Adipocyte (in vitro differentiated cells): Measurements from ENCODE around the gene CACNB2.
"Not testable (repeated sequence)": the region's sequence is repeated elsewhere in the genome, so short reads cannot be mapped to it uniquely, and the experiment has no call there.

Experiments used
- DNase-seq: peaks from one replicate; pipeline ENCODE4 v3.0.0-alpha.2; 2015; ENCODE audit warnings: low read depth
- H3K27me3 ChIP-seq: replicated peaks from 2 replicates; pipeline ENCODE4 v1.7.0; 2013; ENCODE audit warnings: mild to moderate bottlenecking, low read length, moderate library complexity; ENCODE audit not compliant: control insufficient read depth, insufficient read depth
- H3K36me3 ChIP-seq: 2 replicates; pipeline ENCODE4 v1.7.0; 2013; ENCODE audit warnings: low read length, mild to moderate bottlenecking, moderate library complexity; ENCODE audit not compliant: control insufficient read depth, insufficient read depth, severe bottlenecking
- H3K4me1 ChIP-seq: 2 replicates; pipeline ENCODE4 v1.7.0; 2013; ENCODE audit warnings: mild to moderate bottlenecking, low read length, moderate library complexity; ENCODE audit not compliant: control insufficient read depth, insufficient read depth
- H3K4me3 ChIP-seq: 2 replicates; pipeline ENCODE4 v1.7.0; 2013; ENCODE audit warnings: mild to moderate bottlenecking, low read length, moderate library complexity
- H3K9ac ChIP-seq: 2 replicates; pipeline ENCODE4 v1.7.0; 2013; ENCODE audit warnings: mild to moderate bottlenecking, low read length, moderate library complexity
- H3K9me3 ChIP-seq: 2 replicates; pipeline ENCODE4 v1.7.0; 2013; ENCODE audit warnings: mild to moderate bottlenecking, low read length, moderate library complexity; ENCODE audit not compliant: control insufficient read depth

CACNB2 gene

GRCh38 chr10:18145652-18146051 lies 5.4 kb downstream of the CACNB2 start:
- Histone ChIP-seq H3K9me3 (no peaks in the 10 kb centered on the region), H3K9ac (peak overlapping the region; percentile 7), H3K27me3 (no peaks in the 10 kb centered on the region), H3K36me3 (no peaks in the 10 kb centered on the region), H3K4me1 (peaks cover 15% of the 10 kb centered on the region), H3K4me3 (no peak overlapping the region)
- DNase-seq = peak; percentile 83

DNA sequence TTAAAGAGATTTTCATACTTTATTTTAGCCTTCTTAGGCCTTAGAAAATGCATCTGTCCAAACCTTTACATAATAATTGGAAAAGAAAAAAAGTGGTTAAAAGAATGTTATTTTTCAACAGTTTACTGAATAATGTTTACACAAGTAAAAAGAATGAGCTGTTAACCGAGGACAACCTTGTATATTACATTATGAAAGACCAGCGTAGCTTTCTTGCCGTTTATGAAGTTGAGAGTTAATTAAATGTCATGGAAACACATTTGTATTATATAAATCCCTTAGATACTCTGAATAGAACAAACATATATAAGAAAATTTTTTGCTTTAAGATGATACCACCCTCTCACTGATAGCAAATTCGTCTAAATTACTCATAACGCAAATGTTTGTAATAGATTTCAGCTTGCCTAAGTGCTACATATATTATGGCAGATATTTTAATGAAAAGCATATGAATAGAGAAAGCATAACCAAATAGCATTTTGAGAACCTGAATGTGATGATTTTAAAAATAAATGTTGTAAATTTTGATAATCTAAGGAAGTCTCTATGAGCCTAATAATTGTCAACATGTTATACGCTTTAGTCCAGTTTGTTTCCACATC lies 9.1 kb downstream of the CACNB2 start:
- Histone ChIP-seq H3K9me3 (no peaks in the 10 kb centered on the region), H3K27me3 (no peaks in the 10 kb centered on the region), H3K4me1 (peaks cover 15% of the 10 kb centered on the region), H3K36me3 (peaks cover 14% of the 10 kb centered on the region), H3K9ac (no peak overlapping the region), H3K4me3 (no peak overlapping the region)
- DNase-seq = no peak

DNA sequence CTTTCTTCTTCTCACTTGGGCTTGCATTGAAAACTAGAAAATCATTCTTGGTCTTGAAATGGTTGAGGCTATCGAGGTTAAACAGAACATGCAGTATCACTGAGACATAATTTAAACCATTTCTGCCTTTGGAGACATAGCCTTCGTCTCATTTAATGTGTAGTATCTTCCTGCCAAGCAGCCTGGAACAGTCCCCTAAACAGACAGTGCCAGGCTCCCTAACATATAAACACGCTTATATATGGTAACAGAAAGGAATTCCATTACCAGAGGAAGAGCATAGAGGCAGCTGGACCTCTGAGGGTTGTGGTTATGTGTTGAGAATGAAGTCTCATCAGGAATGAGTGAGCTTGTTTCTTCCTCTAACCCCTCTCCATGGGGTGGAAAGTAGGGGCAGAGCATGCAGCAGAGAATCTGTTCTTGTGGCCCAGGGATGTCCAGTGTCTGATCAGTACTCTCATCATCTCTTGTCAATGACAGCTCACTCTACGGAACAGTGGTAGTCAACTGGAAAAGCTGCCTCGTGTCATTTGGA lies 11.2 kb downstream of the CACNB2 start:
- no peaks in the 10 kb centered on the region for H3K27me3 ChIP-seq
- no peaks in the 10 kb centered on the region for H3K4me1 ChIP-seq
- H3K9me3 ChIP-seq = peaks cover 4% of the 10 kb centered on the region
- no peak overlapping the region for H3K9ac ChIP-seq
- no peak for DNase-seq
- H3K36me3 ChIP-seq = peaks cover 27% of the 10 kb centered on the region
- H3K4me3 ChIP-seq = no peak overlapping the region

DNA sequence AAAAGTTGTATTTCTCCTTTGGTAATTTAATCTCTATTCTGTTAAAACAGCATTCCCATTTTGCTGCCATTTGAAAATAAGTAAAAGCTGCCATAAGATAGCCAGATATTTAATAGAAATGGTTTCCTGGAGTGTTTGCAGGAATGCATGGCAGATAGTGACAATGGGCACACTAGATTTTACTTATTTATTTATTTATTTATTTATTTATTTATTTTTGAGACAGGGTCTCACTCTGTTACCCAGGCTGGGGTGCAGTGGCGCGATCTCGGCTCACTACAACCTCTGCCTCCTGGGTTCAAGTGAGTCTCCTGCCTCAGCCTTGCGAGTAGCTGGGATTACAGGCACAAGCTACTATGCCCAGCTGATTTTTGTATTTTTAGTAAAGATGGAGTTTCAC lies 13.2 kb downstream of the CACNB2 start:
- H3K4me1 ChIP-seq = peaks cover 15% of the 10 kb centered on the region

GRCh38 chr10:18155321-18155720 lies 15.1 kb downstream of the CACNB2 start:
- H3K9me3 ChIP-seq = peaks cover 4% of the 10 kb centered on the region
- peaks cover 32% of the 10 kb centered on the region for H3K4me1 ChIP-seq
- H3K27me3 ChIP-seq = no peaks in the 10 kb centered on the region
- H3K36me3 ChIP-seq = peaks cover 27% of the 10 kb centered on the region
- no peak overlapping the region for H3K4me3 ChIP-seq
- H3K9ac ChIP-seq = no peak overlapping the region
- DNase-seq = no peak

More for the DNA sequence above, 13.2 kb downstream of the CACNB2 start:
- H3K36me3 ChIP-seq = peaks cover 27% of the 10 kb centered on the region
- H3K27me3 ChIP-seq, H3K4me3 ChIP-seq, H3K9ac ChIP-seq, DNase-seq, H3K9me3 ChIP-seq: not testable (repeated sequence)

GRCh38 chr10:18156797-18157196 lies 16.6 kb downstream of the CACNB2 start:
- not testable (repeated sequence) for H3K27me3 ChIP-seq, DNase-seq, H3K9me3 ChIP-seq, H3K4me3 ChIP-seq
- peaks cover 20% of the 10 kb centered on the region for H3K36me3 ChIP-seq
- peaks cover 40% of the 10 kb centered on the region for H3K4me1 ChIP-seq
- peak overlapping the region; percentile 79 for H3K9ac ChIP-seq

- DNase-seq = peak; percentile 70
- H3K4me3 ChIP-seq = peak overlapping the region; percentile 49
- H3K27me3 ChIP-seq = no peaks in the 10 kb centered on the region
- H3K4me1 ChIP-seq = peaks cover 40% of the 10 kb centered on the region
- H3K9ac ChIP-seq = peak overlapping the region; percentile 79
- peaks cover 17% of the 10 kb centered on the region for H3K36me3 ChIP-seq
- peaks cover 4% of the 10 kb centered on the region for H3K9me3 ChIP-seq
Observed at GRCh38 chr10:18157881-18158280, 17.7 kb downstream of the CACNB2 start.

GRCh38 chr10:18158773-18159265 lies 18.6 kb downstream of the CACNB2 start:
- Histone ChIP-seq H3K9ac (peak overlapping the region; percentile 79), H3K4me1 (peaks cover 43% of the 10 kb centered on the region), H3K27me3 (no peaks in the 10 kb centered on the region), H3K36me3 (peaks cover 22% of the 10 kb centered on the region), H3K4me3 (peak overlapping the region; percentile 66), H3K9me3 (peaks cover 4% of the 10 kb centered on the region)
- DNase-seq = peak; percentile 71

DNA sequence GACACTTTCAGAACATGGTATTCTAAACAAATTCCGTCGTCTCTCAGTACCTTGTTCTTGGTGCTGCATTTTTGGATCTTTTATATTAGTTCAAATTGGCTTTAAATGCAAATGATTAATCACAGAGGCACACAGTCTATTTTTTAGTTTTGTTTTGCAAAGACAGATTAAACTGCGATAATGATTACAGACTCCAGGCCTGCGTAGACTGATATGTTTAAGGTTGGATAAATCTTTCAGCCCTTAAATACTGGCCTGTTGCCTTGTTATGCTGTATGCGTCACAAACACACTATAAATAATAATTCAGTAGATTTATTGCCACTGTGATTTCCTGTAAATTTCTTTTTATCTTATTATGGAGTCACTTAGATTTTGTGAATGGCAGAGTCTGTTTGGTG lies 19.3 kb downstream of the CACNB2 start:
- H3K9me3 ChIP-seq = peaks cover 4% of the 10 kb centered on the region
- H3K9ac ChIP-seq = peak overlapping the region; percentile 79
- H3K4me3 ChIP-seq = peak overlapping the region; percentile 66
- H3K36me3 ChIP-seq = peaks cover 20% of the 10 kb centered on the region
- H3K4me1 ChIP-seq = peaks cover 50% of the 10 kb centered on the region
- DNase-seq = no peak
- H3K27me3 ChIP-seq = no peaks in the 10 kb centered on the region

DNA sequence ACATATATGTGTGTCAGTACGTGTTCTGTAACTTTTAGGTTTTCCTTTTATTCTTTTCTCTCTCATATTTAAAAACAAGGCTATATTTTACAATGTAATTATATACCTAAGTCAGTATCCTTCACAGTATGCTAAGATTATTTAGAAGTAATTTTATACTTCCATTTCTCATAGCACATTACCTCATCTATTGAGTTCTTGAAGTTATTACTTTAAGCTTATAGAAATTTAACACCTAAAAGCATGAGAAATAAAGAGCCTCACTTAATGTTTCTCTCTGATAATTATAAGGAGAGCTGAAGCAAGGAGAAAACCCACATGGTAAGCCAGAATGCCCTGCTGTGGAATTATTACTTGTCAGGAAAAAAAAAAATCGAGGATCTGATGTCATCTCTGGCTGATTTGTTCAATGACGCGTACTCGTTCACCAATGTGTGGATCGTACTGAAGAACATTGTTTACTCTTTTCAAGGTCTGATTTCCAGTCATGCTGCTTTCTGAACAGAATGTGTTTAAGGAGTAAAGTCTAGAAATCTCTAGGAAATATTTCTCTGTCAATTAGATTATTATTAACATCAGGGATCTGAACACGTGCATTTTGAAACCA lies 21.9 kb downstream of the CACNB2 start:
- Histone ChIP-seq H3K36me3 (peaks cover 9% of the 10 kb centered on the region), H3K4me1 (peaks cover 56% of the 10 kb centered on the region), H3K27me3 (no peaks in the 10 kb centered on the region), H3K4me3 (no peak overlapping the region), H3K9ac (no peak overlapping the region), H3K9me3 (no peaks in the 10 kb centered on the region)
- no peak for DNase-seq

DNA sequence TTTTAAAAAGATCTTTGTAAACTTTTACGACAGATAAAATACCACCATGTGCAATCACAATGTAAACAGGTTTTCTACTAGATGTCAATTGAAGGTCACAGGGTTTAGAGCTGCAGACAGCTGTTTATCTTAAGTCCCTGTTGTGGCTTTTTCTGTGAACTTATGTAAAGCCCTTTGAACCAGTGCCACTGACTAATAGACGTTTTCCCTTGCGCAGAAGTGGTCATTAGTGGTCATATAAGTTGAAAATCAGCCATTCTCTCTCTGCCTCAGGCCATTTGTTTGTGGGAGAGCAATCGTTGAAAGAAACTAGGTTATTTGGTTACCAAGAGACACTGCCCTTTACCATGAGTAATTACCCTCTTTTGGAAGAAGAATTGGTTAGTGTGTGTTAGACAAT lies 23.9 kb downstream of the CACNB2 start:
- peak overlapping the region; percentile 64 for H3K4me3 ChIP-seq
- H3K9me3 ChIP-seq = no peaks in the 10 kb centered on the region
- peak; percentile 32 for DNase-seq
- H3K9ac ChIP-seq = peak overlapping the region; percentile 63
- peaks cover 9% of the 10 kb centered on the region for H3K36me3 ChIP-seq
- H3K4me1 ChIP-seq = peaks cover 37% of the 10 kb centered on the region
- H3K27me3 ChIP-seq = no peaks in the 10 kb centered on the region
